ENCODE results near the gene CUL5. TPM values are rescaled to one million over a fixed set of nuclear protein-coding genes. Genes with fewer than 3 reads are reported as not detected.
A peak's percentile ranks its signal among the peaks of the same experiment; 100 is the strongest.

Gene CUL5
- total and polyA plus RNA-seq, 2 experiments from 2014 or later, result 29.5 to 37.5 TPM

GRCh38 chr11:108037211-108037610 lies 28.5 kb downstream of the CUL5 start:
- in situ Hi-C loops (cut with MboI), result no loop called here
- Histone ChIP-seq H3K79me2 (ENCODE audit: insufficient read depth) (peaks cover 96% of the 10 kb centered on the region), H3K9ac (no peak overlapping the region), H3K9me3 (ENCODE audit: low read depth) (no peaks in the 10 kb centered on the region), H3K4me3 (no peak overlapping the region), H3K27me3 (replicated peaks; ENCODE audit: insufficient read depth) (no peaks in the 10 kb centered on the region), H4K20me1 (ENCODE audit: insufficient read depth) (0 out of 2 replicates have a peak, but pooled peaks cover 10% of the 10 kb centered on the region), H3K36me3 (ENCODE audit: low read depth) (no peaks in the 10 kb centered on the region), H3K27ac (no peak overlapping the region), H3K9me2 (ENCODE audit: insufficient read depth) (no peaks in the 10 kb centered on the region), H3K4me2 (ENCODE audit: unreplicated experiment) (no peak overlapping the region), H3K4me1 (ENCODE audit: insufficient read depth) (peaks cover 10% of the 10 kb centered on the region), H3F3A (ENCODE audit: insufficient read depth) (peaks cover 12% of the 10 kb centered on the region), H2AFZ (no peak overlapping the region)
- TF ChIP-seq EZH2 (IDR thresholded peaks at IDR 0.05; ENCODE audit: insufficient read depth, poor library complexity, severe bottlenecking) (no peak), EZH2phosphoT487 (IDR thresholded peaks at IDR 0.05; ENCODE audit: insufficient read depth, low read depth) (no peak)
- WGBS, 2 experiments (ENCODE audit: low coverage in 1 of 2, low lambda C conversion rate in 2 of 2, missing lambda C conversion rate in 2 of 2), result 72 to 100% methylated on average over 2 of the region's 2 CpGs
- DNase-seq, result no peak

- no peak overlapping the region for H3K27ac ChIP-seq
- H3K4me2 ChIP-seq (ENCODE audit: unreplicated experiment), result no peak overlapping the region
- 0 out of 2 replicates have a peak, but pooled peaks cover 10% of the 10 kb centered on the region for H4K20me1 ChIP-seq (ENCODE audit: insufficient read depth)
- peaks cover 12% of the 10 kb centered on the region for H3F3A ChIP-seq (ENCODE audit: insufficient read depth)
- TF ChIP-seq EZH2 (IDR thresholded peaks at IDR 0.05; ENCODE audit: insufficient read depth, poor library complexity, severe bottlenecking) (no peak), EZH2phosphoT487 (IDR thresholded peaks at IDR 0.05; ENCODE audit: insufficient read depth, low read depth) (no peak)
- H3K27me3 ChIP-seq (replicated peaks; ENCODE audit: insufficient read depth), result no peaks in the 10 kb centered on the region
- no peak overlapping the region for H3K9ac ChIP-seq
- 42 to 43% methylated on average over 6 of the region's 6 CpGs for WGBS, 2 experiments (ENCODE audit: low coverage in 1 of 2, low lambda C conversion rate in 2 of 2, missing lambda C conversion rate in 2 of 2)
- H2AFZ ChIP-seq, result no peak overlapping the region
- no peaks in the 10 kb centered on the region for H3K9me3 ChIP-seq (ENCODE audit: low read depth)
- peaks cover 96% of the 10 kb centered on the region for H3K79me2 ChIP-seq (ENCODE audit: insufficient read depth)
- H3K9me2 ChIP-seq (ENCODE audit: insufficient read depth), result no peaks in the 10 kb centered on the region
- no peaks in the 10 kb centered on the region for H3K36me3 ChIP-seq (ENCODE audit: low read depth)
- DNase-seq, result peak; percentile 41
- in situ Hi-C loops (cut with MboI), result no loop called here
- H3K4me3 ChIP-seq, result no peak overlapping the region
- peaks cover 10% of the 10 kb centered on the region for H3K4me1 ChIP-seq (ENCODE audit: insufficient read depth)
Observed at GRCh38 chr11:108037636-108038035, 28.9 kb downstream of the CUL5 start.

DNA sequence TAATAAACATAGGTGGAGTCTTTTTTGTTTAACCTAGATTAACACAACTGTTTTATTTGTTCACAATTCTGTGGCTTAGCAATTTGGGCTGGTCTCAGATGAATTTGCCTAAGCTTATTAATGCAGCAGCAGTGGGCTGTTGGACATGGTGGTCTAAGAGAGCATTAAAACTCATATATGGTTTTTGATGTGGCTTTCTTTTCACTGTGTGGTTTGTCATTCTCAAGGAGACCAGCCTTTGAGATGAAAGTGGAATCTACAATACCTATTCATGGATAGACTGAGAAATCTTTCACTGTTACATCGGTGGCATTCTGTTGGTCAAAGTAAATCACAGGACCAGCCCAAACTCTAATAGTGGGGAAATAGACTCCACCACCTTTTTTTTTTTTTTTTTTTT lies 39.6 kb downstream of the CUL5 start:
- no peak overlapping the region for H3K4me3 ChIP-seq
- H3K27me3 ChIP-seq (replicated peaks; ENCODE audit: insufficient read depth), result no peaks in the 10 kb centered on the region
- no peak overlapping the region for H3K27ac ChIP-seq
- DNase-seq, result no peak
- in situ Hi-C loops (cut with MboI), result no loop called here
- no peaks in the 10 kb centered on the region for H3K9me2 ChIP-seq (ENCODE audit: insufficient read depth)
- H3K4me2 ChIP-seq (ENCODE audit: unreplicated experiment), result no peak overlapping the region
- 94 to 100% methylated on average over 1 of the region's 1 CpG for WGBS, 2 experiments (ENCODE audit: low coverage in 1 of 2, low lambda C conversion rate in 2 of 2, missing lambda C conversion rate in 2 of 2)
- H2AFZ ChIP-seq, result no peak overlapping the region
- no peak overlapping the region for H3K9ac ChIP-seq
- H3K36me3 ChIP-seq (ENCODE audit: low read depth), result peaks cover 34% of the 10 kb centered on the region
- H3F3A ChIP-seq (ENCODE audit: insufficient read depth), result no peaks in the 10 kb centered on the region
- TF ChIP-seq EZH2 (IDR thresholded peaks at IDR 0.05; ENCODE audit: insufficient read depth, poor library complexity, severe bottlenecking), result no peak
- no peak for TF ChIP-seq EZH2phosphoT487 (IDR thresholded peaks at IDR 0.05; ENCODE audit: insufficient read depth, low read depth)
- H3K4me1 ChIP-seq (ENCODE audit: insufficient read depth), result no peaks in the 10 kb centered on the region
- H4K20me1 ChIP-seq (ENCODE audit: insufficient read depth), result no peaks in the 10 kb centered on the region
- peaks cover 53% of the 10 kb centered on the region for H3K79me2 ChIP-seq (ENCODE audit: insufficient read depth)
- no peaks in the 10 kb centered on the region for H3K9me3 ChIP-seq (ENCODE audit: low read depth)

- H3K27ac ChIP-seq, result no peak overlapping the region
- H3K4me3 ChIP-seq, result no peak overlapping the region
- no peaks in the 10 kb centered on the region for H3K27me3 ChIP-seq (replicated peaks; ENCODE audit: insufficient read depth)
- H3K4me2 ChIP-seq (ENCODE audit: unreplicated experiment), result no peak overlapping the region
- no peak overlapping the region for H3K9ac ChIP-seq
- H4K20me1 ChIP-seq (ENCODE audit: insufficient read depth), result no peaks in the 10 kb centered on the region
- H3F3A ChIP-seq (ENCODE audit: insufficient read depth), result no peaks in the 10 kb centered on the region
- H3K36me3 ChIP-seq (ENCODE audit: low read depth), result peaks cover 24% of the 10 kb centered on the region
- no peak overlapping the region for H2AFZ ChIP-seq
- 99% methylated on average over 2 of the region's 2 CpGs for WGBS, 2 experiments (ENCODE audit: low coverage in 1 of 2, low lambda C conversion rate in 2 of 2, missing lambda C conversion rate in 2 of 2)
- in situ Hi-C loops (cut with MboI), result no loop called here
- no peak for DNase-seq
- no peaks in the 10 kb centered on the region for H3K9me2 ChIP-seq (ENCODE audit: insufficient read depth)
- H3K9me3 ChIP-seq (ENCODE audit: low read depth), result no peaks in the 10 kb centered on the region
- TF ChIP-seq EZH2 (IDR thresholded peaks at IDR 0.05; ENCODE audit: insufficient read depth, poor library complexity, severe bottlenecking), result no peak
- TF ChIP-seq EZH2phosphoT487 (IDR thresholded peaks at IDR 0.05; ENCODE audit: insufficient read depth, low read depth), result no peak
- no peaks in the 10 kb centered on the region for H3K4me1 ChIP-seq (ENCODE audit: insufficient read depth)
- peaks cover 46% of the 10 kb centered on the region; the same call in 1 of the 2 replicates for H3K79me2 ChIP-seq (ENCODE audit: insufficient read depth)
Observed at GRCh38 chr11:108062336-108062735, 53.6 kb downstream of the CUL5 start.

DNA sequence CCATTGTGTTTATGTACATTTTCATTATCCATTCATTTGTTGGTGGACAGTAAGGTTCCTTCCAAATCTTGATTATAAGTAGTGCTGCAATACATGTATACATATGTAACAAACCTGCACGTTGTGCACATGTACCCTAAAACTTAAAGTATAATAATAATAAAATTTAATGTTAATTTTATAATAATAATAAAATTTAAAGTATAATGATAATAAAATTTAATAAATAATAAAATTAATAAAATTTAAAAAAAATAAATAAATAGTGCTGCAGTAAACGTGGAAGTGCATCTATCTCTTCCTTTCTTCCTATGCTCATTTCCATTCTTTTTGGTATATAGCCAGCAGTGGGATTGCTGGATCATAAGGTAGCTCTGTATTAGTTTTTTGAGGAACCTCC lies 54.7 kb downstream of the CUL5 start:
- peaks cover 48% of the 10 kb centered on the region; the same call in 1 of the 2 replicates for H3K79me2 ChIP-seq (ENCODE audit: insufficient read depth)
- TF ChIP-seq EZH2phosphoT487 (IDR thresholded peaks at IDR 0.05; ENCODE audit: insufficient read depth, low read depth) (no peak), EZH2 (IDR thresholded peaks at IDR 0.05; ENCODE audit: insufficient read depth, poor library complexity, severe bottlenecking) (no peak)
- H3K9me3 ChIP-seq (ENCODE audit: low read depth), result no peaks in the 10 kb centered on the region
- H3K27ac ChIP-seq, result no peak overlapping the region
- H4K20me1 ChIP-seq (ENCODE audit: insufficient read depth), result no peaks in the 10 kb centered on the region
- WGBS, 2 experiments (ENCODE audit: low coverage in 1 of 2, low lambda C conversion rate in 2 of 2, missing lambda C conversion rate in 2 of 2), result 92 to 98% methylated on average over 2 of the region's 2 CpGs
- no peaks in the 10 kb centered on the region for H3F3A ChIP-seq (ENCODE audit: insufficient read depth)
- no peak overlapping the region for H3K4me3 ChIP-seq
- in situ Hi-C loops (cut with MboI), result no loop called here
- H3K9ac ChIP-seq, result no peak overlapping the region
- no peak for DNase-seq
- H3K9me2 ChIP-seq (ENCODE audit: insufficient read depth), result no peaks in the 10 kb centered on the region
- H3K4me1 ChIP-seq (ENCODE audit: insufficient read depth), result no peaks in the 10 kb centered on the region
- H3K36me3 ChIP-seq (ENCODE audit: low read depth), result peaks cover 20% of the 10 kb centered on the region
- no peaks in the 10 kb centered on the region for H3K27me3 ChIP-seq (replicated peaks; ENCODE audit: insufficient read depth)
- H3K4me2 ChIP-seq (ENCODE audit: unreplicated experiment), result no peak overlapping the region
- no peak overlapping the region for H2AFZ ChIP-seq

All from GM23248 (cell line).